Thyroid gland (tissue), 4 donors: ENCODE measurements around the gene RNF227. TPM values are rescaled to one million over a fixed set of nuclear protein-coding genes. Genes with fewer than 3 reads are reported as not detected.

Experiments used
- DNase-seq, 2 donors: peaks; one replicate each; pipeline ENCODE4 v3.0.0-alpha.2; 2019
- H3K27ac ChIP-seq, 3 donors: fragments of 200-600 bp; sonication (generic); 1 replicate in 2 of 3; 2 replicates in 1 of 3; pipeline ENCODE4 v1.5.1; 2016 to 2019; ENCODE audit warnings: mild to moderate bottlenecking in 1 of 3, moderate library complexity in 1 of 3
- H3K27me3 ChIP-seq: fragments of 200-600 bp; sonication (generic); one replicate; pipeline ENCODE4 v1.5.1; 2019
- H3K36me3 ChIP-seq, 2 donors: fragments of 200-600 bp; sonication (generic); one replicate each; pipeline ENCODE4 v1.5.1; 2016 to 2019
- H3K4me1 ChIP-seq, 2 donors: fragments of 200-600 bp; sonication (generic); one replicate each; pipeline ENCODE4 v1.5.1; 2017 to 2019
- H3K4me3 ChIP-seq, 3 donors: fragments of 200-600 bp; sonication (generic); replicated peaks in 1 of 3; 1 replicate in 2 of 3; 2 replicates in 1 of 3; pipeline ENCODE4 v1.5.1; 2016; ENCODE audit warnings: mild to moderate bottlenecking in 1 of 3
- H3K9me3 ChIP-seq: fragments of 200-600 bp; sonication (generic); one replicate; pipeline ENCODE4 v1.5.1; 2017
- CTCF ChIP-seq, 6 experiments: fragments of 200-600 bp in 3 of 6; fragments of 450-650 bp in 3 of 6; sonication (generic) in 3 of 6; IDR thresholded peaks; one replicate each; pipeline ENCODE4 v1.5.1; 2016 to 2019; ENCODE audit warnings: antibody characterized with exemption in 6 of 6, mild to moderate bottlenecking in 2 of 6, inconsistent platforms in 1 of 6, moderate library complexity in 1 of 6
- POLR2A ChIP-seq, 2 donors: fragments of 450-650 bp; IDR thresholded peaks; one replicate each; pipeline ENCODE4 v1.6.1; 2017; ENCODE audit warnings: antibody characterized with exemption in 2 of 2, mild to moderate bottlenecking in 2 of 2, moderate library complexity in 1 of 2
- WGBS, 2 donors: methylation state at CpG; one replicate each; pipeline ENCODE4 v1.1.5; 2017; 5-methylcytosine and 5-hydroxymethylcytosine counted together
- intact Hi-C: fragments of 100-400 bp; cut with DNase I; formaldehyde crosslinking; loops from one replicate; pipeline ENCODE4 v1.15.1; 2023
- total RNA-seq, 4 donors: library from RNA; depleted of rRNA; stranded (reverse); fragments of >200 nt; gene quantifications; one replicate each; pipeline ENCODE4 v1.2.3, GENCODE V29; 2016

Gene RNF227
- total RNA-seq, 4 donors from 2014 or later = 1.1 to 4.3 (median 2.2) TPM

GRCh38 chr17:7951143-7951792 is 35.2 kb upstream of the RNF227 start:
- no peak overlapping the region for H3K27ac ChIP-seq
- DNase-seq = no peak
- no peaks in the 10 kb centered on the region for H3K27me3 ChIP-seq
- H3K36me3 ChIP-seq = peaks cover 18 to 23% of the 10 kb centered on the region in 2 donors
- H3K9me3 ChIP-seq = no peaks in the 10 kb centered on the region
- H3K4me1 ChIP-seq = no peaks in the 10 kb centered on the region
- 68 to 70% methylated on average over 5 of the region's 5 CpGs for WGBS, 2 donors
- H3K4me3 ChIP-seq = no peak overlapping the region
- intact Hi-C loops = no loop called here
- TF ChIP-seq CTCF (IDR thresholded peaks at IDR 0.05) (no peak), POLR2A (IDR thresholded peaks at IDR 0.05) (no peak)

GRCh38 chr17:7950578-7950977 is 34.5 kb upstream of the RNF227 start:
- no peak overlapping the region for H3K27ac ChIP-seq

GRCh38 chr17:7947651-7948050 is 31.6 kb upstream of the RNF227 start:
- intact Hi-C loops = no loop called here
- TF ChIP-seq POLR2A (IDR thresholded peaks at IDR 0.05) (no peak), CTCF (IDR thresholded peaks at IDR 0.05) (no peak)
- Histone ChIP-seq H3K9me3 (no peaks in the 10 kb centered on the region), H3K4me3 (no peak overlapping the region), H3K4me1 (no peaks in the 10 kb centered on the region), H3K36me3 (peaks cover 46 to 56% of the 10 kb centered on the region in 2 donors), H3K27ac (no peak overlapping the region), H3K27me3 (no peaks in the 10 kb centered on the region)
- DNase-seq = no peak
- 93 to 94% methylated on average over 5 of the region's 5 CpGs for WGBS, 2 donors

More at GRCh38 chr17:7950578-7950977, 34.5 kb upstream of the RNF227 start:
- WGBS, 2 donors = 64 to 77% methylated on average over 3 of the region's 3 CpGs
- no peak for DNase-seq
- Histone ChIP-seq H3K4me1 (no peaks in the 10 kb centered on the region), H3K4me3 (no peak overlapping the region), H3K27me3 (no peaks in the 10 kb centered on the region), H3K9me3 (no peaks in the 10 kb centered on the region), H3K36me3 (peaks cover 23 to 30% of the 10 kb centered on the region in 2 donors)
- no peak for TF ChIP-seq CTCF (IDR thresholded peaks at IDR 0.05)
- intact Hi-C loops = no loop called here

- 74 to 83% methylated on average over 5 of the region's 5 CpGs for WGBS, 2 donors
- H3K4me3 ChIP-seq = no peak overlapping the region
- H3K9me3 ChIP-seq = no peaks in the 10 kb centered on the region
- H3K27ac ChIP-seq = no peak overlapping the region
- no peak for DNase-seq
- no peak for TF ChIP-seq POLR2A (IDR thresholded peaks at IDR 0.05)
- TF ChIP-seq CTCF (IDR thresholded peaks at IDR 0.05) = no peak
- H3K27me3 ChIP-seq = no peaks in the 10 kb centered on the region
- H3K36me3 ChIP-seq = peaks cover 55 to 56% of the 10 kb centered on the region in 2 donors
- no peaks in the 10 kb centered on the region for H3K4me1 ChIP-seq
- intact Hi-C loops = no loop called here
Measured at GRCh38 chr17:7946441-7946840, 30.4 kb upstream of the RNF227 start.

GRCh38 chr17:7945651-7946050 is 29.6 kb upstream of the RNF227 start:
- intact Hi-C loops = no loop called here
- Histone ChIP-seq H3K27ac (no peak overlapping the region), H3K9me3 (no peaks in the 10 kb centered on the region), H3K36me3 (peaks cover 61% of the 10 kb centered on the region in 2 donors), H3K4me3 (no peak overlapping the region), H3K27me3 (no peaks in the 10 kb centered on the region), H3K4me1 (no peaks in the 10 kb centered on the region)
- no peak for TF ChIP-seq CTCF (IDR thresholded peaks at IDR 0.05)
- DNase-seq = no peak
- 79 to 90% methylated on average over 7 of the region's 7 CpGs for WGBS, 2 donors
